Fibroblast of mammary gland (primary cell): ENCODE data around the gene C12orf75.

Experiments
- DNase-seq: peaks from one replicate; pipeline ENCODE4 v3.0.0-alpha.2; 2010; ENCODE audit warnings: low read depth
- H3K4me3 ChIP-seq: 2 replicates; pipeline ENCODE4 v1.5.1; 2011; ENCODE audit warnings: low read depth, mild to moderate bottlenecking, low read length, moderate library complexity; ENCODE audit not compliant: control insufficient read depth
- TF ChIP-seq, protein P1 (sequence below): conservative IDR thresholded peaks from 2 replicates; pipeline ENCODE4 v1.5.1; 2011; ENCODE audit warnings: low read depth, low read length, inconsistent platforms; ENCODE audit not compliant: control insufficient read depth, insufficient read depth

C12orf75 gene

DNA sequence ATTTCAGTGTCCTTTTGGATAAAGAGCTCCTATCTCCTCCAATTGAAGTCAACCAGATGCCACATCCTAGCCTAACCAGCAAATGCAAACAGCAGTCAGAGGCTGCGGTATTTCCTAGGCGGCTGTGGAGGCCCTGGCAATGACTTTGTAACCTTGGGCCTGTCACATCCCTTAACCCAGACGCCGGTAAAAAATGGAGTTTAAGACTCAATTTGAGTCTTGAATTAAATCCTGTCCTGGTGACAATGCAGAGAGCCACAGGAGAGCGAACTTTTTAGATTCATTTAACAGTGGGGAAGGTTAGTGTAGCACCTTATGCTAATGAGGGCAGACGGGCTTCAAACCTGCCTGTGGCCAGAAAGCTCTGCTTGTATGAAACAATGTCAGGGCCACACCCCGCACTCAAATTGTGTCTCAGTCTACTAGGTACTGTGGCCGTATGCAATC is 1.3 kb downstream of the C12orf75 start:
- TF ChIP-seq, protein P1, sequence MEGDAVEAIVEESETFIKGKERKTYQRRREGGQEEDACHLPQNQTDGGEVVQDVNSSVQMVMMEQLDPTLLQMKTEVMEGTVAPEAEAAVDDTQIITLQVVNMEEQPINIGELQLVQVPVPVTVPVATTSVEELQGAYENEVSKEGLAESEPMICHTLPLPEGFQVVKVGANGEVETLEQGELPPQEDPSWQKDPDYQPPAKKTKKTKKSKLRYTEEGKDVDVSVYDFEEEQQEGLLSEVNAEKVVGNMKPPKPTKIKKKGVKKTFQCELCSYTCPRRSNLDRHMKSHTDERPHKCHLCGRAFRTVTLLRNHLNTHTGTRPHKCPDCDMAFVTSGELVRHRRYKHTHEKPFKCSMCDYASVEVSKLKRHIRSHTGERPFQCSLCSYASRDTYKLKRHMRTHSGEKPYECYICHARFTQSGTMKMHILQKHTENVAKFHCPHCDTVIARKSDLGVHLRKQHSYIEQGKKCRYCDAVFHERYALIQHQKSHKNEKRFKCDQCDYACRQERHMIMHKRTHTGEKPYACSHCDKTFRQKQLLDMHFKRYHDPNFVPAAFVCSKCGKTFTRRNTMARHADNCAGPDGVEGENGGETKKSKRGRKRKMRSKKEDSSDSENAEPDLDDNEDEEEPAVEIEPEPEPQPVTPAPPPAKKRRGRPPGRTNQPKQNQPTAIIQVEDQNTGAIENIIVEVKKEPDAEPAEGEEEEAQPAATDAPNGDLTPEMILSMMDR: no peak
- DNase-seq: no peak
- peak overlapping the region; percentile 72 for H3K4me3 ChIP-seq

DNA sequence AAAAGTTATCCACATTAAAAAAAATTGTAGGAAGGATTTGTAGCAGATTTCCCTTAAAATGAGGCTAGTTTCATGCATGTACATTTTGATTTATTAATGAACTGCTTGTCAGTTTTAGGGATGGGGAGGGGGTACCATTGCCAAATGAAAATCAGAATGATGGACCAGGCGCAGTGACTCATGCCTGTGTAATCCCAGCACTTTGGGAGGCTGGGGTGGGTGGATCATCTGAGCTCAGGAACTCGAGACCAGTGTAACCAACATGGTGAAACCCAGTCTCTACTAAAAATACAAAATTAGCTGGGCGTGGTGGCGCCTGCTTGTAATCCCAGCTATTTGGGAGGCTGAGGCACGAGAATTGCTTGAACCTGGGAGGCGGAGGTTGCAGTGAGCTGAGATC is 1.8 kb downstream of the C12orf75 start:
- peak overlapping the region; percentile 72 for H3K4me3 ChIP-seq
- DNase-seq: peak; percentile 53

DNA sequence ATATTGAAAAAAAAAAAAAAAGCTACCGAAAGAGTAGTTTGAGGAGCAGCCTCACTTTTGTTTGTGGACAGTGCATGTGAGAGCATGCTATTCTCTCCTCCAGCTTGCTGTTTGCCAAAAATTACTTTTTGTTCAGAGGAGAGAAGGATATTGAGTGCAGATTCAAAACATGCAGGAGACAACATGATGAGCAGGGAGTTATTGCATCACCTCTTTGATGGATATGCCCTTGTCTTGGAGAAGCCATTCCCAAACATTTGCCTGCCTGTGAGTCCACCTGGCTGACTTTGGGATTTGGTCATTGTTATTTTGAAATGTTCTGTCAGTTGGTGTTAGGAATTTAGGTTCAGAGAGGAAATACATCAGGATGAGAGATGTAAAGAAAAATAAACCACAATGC is 2.4 kb downstream of the C12orf75 start:
- peak overlapping the region; percentile 17 for H3K4me3 ChIP-seq
- DNase-seq: no peak
- TF ChIP-seq, protein P1: no peak

DNA sequence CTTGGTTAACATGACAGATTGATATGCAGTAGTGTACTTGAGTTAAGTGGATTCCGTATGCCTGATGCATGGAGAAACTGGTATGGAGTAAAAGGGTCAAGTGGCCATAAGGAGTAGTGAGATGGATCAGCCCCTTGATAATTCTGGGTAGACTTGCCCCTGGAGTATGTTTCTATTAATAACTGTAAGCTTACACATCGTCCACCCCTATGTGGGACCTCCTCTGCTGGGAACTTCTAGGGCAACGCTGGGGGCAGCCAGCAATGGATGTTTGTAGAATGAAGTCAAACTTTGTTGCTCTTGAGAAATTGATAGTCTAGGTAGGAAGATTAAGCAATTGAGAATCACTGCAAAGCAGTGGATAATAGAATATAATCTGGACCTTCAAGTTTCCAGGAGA is 3.5 kb downstream of the C12orf75 start:
- peak; percentile 92 for DNase-seq
- no peak overlapping the region for H3K4me3 ChIP-seq
- TF ChIP-seq, protein P1: no peak

DNA sequence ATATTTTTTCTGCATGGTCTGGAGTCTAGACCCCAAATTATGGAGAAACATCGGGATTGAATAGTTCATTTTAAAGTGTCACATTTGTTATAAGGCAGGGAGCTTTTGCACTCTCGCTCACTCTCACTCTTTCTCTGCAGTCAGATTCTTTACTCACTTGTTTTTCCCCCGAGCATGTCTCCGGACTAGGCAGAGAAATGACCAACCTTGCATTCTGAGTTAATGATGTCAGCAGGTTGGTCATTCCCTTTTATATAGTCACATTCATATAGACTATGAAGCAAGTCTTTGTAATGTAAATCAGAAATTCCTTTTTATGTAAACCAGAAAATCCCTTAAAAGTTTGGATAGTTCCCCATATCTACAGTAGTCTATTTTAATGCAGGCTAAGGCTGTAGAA is 4.1 kb downstream of the C12orf75 start:
- DNase-seq: peak; percentile 60
- TF ChIP-seq, protein P1: no peak
- H3K4me3 ChIP-seq: no peak overlapping the region

DNA sequence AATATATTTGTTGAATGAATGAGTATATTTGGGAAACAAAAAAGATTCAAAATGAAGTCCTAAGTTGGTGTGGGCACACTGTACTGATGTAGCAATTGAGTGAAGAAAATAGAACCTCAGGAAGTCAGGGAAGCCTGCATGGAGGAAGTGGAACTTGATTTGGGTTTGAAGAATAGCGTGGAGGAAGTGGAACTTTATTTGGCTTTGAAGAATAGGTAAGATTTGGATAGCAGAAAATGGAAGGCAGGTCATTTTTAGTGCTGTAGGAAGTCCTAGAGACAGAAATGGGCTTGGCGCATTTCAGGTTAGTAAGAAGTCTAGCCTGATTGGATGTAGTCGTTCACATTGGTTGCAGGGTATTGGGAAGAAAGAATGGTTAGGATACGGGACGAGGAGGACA is 5.4 kb downstream of the C12orf75 start:
- TF ChIP-seq, protein P1: no peak
- H3K4me3 ChIP-seq: no peak overlapping the region
- no peak for DNase-seq

DNA sequence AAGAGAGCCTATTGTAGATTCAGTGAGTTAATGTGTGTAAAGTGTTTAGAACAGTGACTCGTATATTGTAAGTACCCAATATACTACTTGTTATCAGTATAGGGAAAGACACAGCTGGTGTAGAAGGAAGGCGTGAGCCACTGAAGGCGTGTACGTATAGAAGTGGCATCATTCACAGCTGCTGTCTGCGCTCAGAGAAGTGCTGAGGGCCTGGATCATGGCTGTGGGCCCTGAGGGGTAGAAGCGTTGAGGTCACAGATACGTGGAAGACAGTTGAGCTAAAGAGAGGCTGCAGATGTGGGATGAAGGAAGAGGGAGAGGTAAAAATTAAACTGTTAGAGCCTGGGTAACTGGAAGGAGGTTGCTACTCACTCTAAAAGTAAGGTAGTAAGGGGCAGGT is 5.9 kb downstream of the C12orf75 start:
- no peak for DNase-seq
- TF ChIP-seq, protein P1: no peak
- no peak overlapping the region for H3K4me3 ChIP-seq
